NT2/D1 (cell line): Measurements from ENCODE around the gene WASHC2A.
"Not testable (repeated sequence)": the region's sequence is repeated elsewhere in the genome, so short reads cannot be mapped to it uniquely, and the experiment has no call there.

ENCODE experiments used
- YY1 ChIP-seq: IDR thresholded peaks from 2 replicates; pipeline ENCODE4 v1.6.1; 2011; ENCODE audit not compliant: insufficient read length, insufficient read depth
- ZNF274 ChIP-seq: IDR thresholded peaks from 2 replicates; pipeline ENCODE4 v1.6.1; 2011; ENCODE audit warnings: mild to moderate bottlenecking, low read depth, low read length

GRCh38 chr10:50096722-50097121 lies 29.0 kb downstream of the WASHC2A start:
- TF ChIP-seq YY1, ZNF274: not testable (repeated sequence)
